Neural cell (in vitro differentiated cells): Measurements from ENCODE around the gene RASGRP3. TPM values are rescaled to one million over a fixed set of nuclear protein-coding genes. Genes with fewer than 3 reads are reported as not detected.

Source experiments
- H2AFZ ChIP-seq: fragments of 200-600, 300-800 bp; sonication (generic), shearing (Covaris generic); 2 replicates; pipeline ENCODE4 v1.6.0; 2014; ENCODE audit warnings: low read depth, mild to moderate bottlenecking, antibody characterized with exemption, low read length, moderate library complexity
- H3F3A ChIP-seq: fragments of 200-600 bp; shearing (Covaris generic); 2 replicates; pipeline ENCODE4 v1.6.1; 2016; ENCODE audit warnings: mild to moderate bottlenecking, moderate library complexity, mixed read lengths, antibody characterized with exemption, low read length; ENCODE audit not compliant: insufficient read depth, poor library complexity, severe bottlenecking
- H3K27ac ChIP-seq: fragments of 200-600, 300-800 bp; sonication (generic), shearing (Covaris generic); 2 replicates; pipeline ENCODE4 v1.5.1; 2014; ENCODE audit warnings: mild to moderate bottlenecking, low read length, moderate library complexity
- H3K27me3 ChIP-seq: fragments of 300-800, 200-600 bp; sonication (generic), shearing (Covaris generic); 2 replicates; pipeline ENCODE4 v1.6.0; 2014; ENCODE audit warnings: mild to moderate bottlenecking, low read depth, low read length, moderate library complexity; ENCODE audit not compliant: insufficient read depth
- H3K36me3 ChIP-seq: fragments of 300-800, 200-600 bp; sonication (generic), shearing (Covaris generic); 2 replicates; pipeline ENCODE4 v1.5.1; 2014; ENCODE audit warnings: mild to moderate bottlenecking, antibody characterized with exemption, low read length, moderate library complexity; ENCODE audit not compliant: insufficient read depth
- H3K4me2 ChIP-seq: fragments of 300-800, 200-600 bp; sonication (generic), shearing (Covaris generic); 2 replicates; pipeline ENCODE4 v1.6.0; 2014; ENCODE audit warnings: mild to moderate bottlenecking, low read length
- H3K4me3 ChIP-seq: fragments of 300-800, 200-600 bp; sonication (generic), shearing (Covaris generic); 2 replicates; pipeline ENCODE4 v1.5.1; 2014; ENCODE audit warnings: mild to moderate bottlenecking, low read length, moderate library complexity
- H3K79me2 ChIP-seq: fragments of 200-600 bp; shearing (Covaris generic); replicated peaks from 2 replicates; pipeline ENCODE4 v1.6.0; 2014; ENCODE audit warnings: mild to moderate bottlenecking, low read length, moderate library complexity; ENCODE audit not compliant: insufficient read depth
- H3K9ac ChIP-seq: fragments of 300-800, 200-600 bp; sonication (generic), shearing (Covaris generic); 2 replicates; pipeline ENCODE4 v1.6.1; 2016; ENCODE audit warnings: mild to moderate bottlenecking, low read length, mixed read lengths
- H3K9me2 ChIP-seq: fragments of 200-600 bp; shearing (Covaris generic); 2 replicates; pipeline ENCODE4 v1.6.1; 2016; ENCODE audit warnings: mild to moderate bottlenecking, low read length, mixed read lengths; ENCODE audit not compliant: insufficient read depth
- H3K9me3 ChIP-seq: fragments of 200-600, 300-800 bp; sonication (generic), shearing (Covaris generic); 2 replicates; pipeline ENCODE4 v1.6.1; 2016; ENCODE audit warnings: mild to moderate bottlenecking, mixed run types, low read length, moderate library complexity, mixed read lengths
- H4K20me1 ChIP-seq: fragments of 200-600 bp; shearing (Covaris generic); 2 replicates; pipeline ENCODE4 v1.6.1; 2016; ENCODE audit warnings: mild to moderate bottlenecking, mixed run types; ENCODE audit not compliant: insufficient read depth
- CTCF ChIP-seq: fragments of 450-650 bp; IDR thresholded peaks from 2 replicates; pipeline ENCODE4 v1.5.1; 2014; ENCODE audit warnings: antibody characterized with exemption, mild to moderate bottlenecking, moderate library complexity; ENCODE audit not compliant: poor library complexity, severe bottlenecking
- EP300 ChIP-seq: fragments of 450-650 bp; conservative IDR thresholded peaks from 2 replicates; pipeline ENCODE4 v1.6.1; 2014; ENCODE audit warnings: antibody characterized with exemption, mild to moderate bottlenecking, moderate library complexity; ENCODE audit not compliant: poor library complexity, severe bottlenecking
- EZH2 ChIP-seq: fragments of 200-600, 300-800 bp; shearing (Covaris generic), sonication (generic); IDR thresholded peaks from 2 replicates; pipeline ENCODE4 v1.6.1; 2014; ENCODE audit warnings: antibody characterized with exemption, low read length, borderline replicate concordance, mild to moderate bottlenecking; ENCODE audit not compliant: insufficient read depth, poor library complexity, severe bottlenecking
- MXI1 ChIP-seq: fragments of 450-650 bp; conservative IDR thresholded peaks from 2 replicates; pipeline ENCODE4 v1.6.1; 2014; ENCODE audit warnings: antibody characterized with exemption, mild to moderate bottlenecking; ENCODE audit not compliant: poor library complexity, severe bottlenecking
- POLR2AphosphoS5 ChIP-seq: IDR thresholded peaks from 2 replicates; pipeline ENCODE4 v1.6.1; 2012
- RAD21 ChIP-seq: fragments of 450-650 bp; conservative IDR thresholded peaks from 2 replicates; pipeline ENCODE4 v1.6.1; 2014; ENCODE audit warnings: antibody characterized with exemption, mild to moderate bottlenecking, moderate library complexity
- REST ChIP-seq: IDR thresholded peaks from 2 replicates; pipeline ENCODE4 v1.6.1; 2012; ENCODE audit warnings: borderline replicate concordance
- SMC3 ChIP-seq: fragments of 450-650 bp; conservative IDR thresholded peaks from 2 replicates; pipeline ENCODE4 v1.6.1; 2014; ENCODE audit warnings: antibody characterized with exemption, mild to moderate bottlenecking, moderate library complexity; ENCODE audit not compliant: poor library complexity
- TAF1 ChIP-seq: IDR thresholded peaks from 2 replicates; pipeline ENCODE4 v1.6.1; 2012; ENCODE audit warnings: low read depth
- polyA plus RNA-seq: library from polyadenylated mRNA; depleted of rRNA; stranded (reverse); fragments of >200 nt; gene quantifications from 2 replicates; pipeline ENCODE4 v1.2.3, GENCODE V29; 2014

The RASGRP3 gene
- polyA plus RNA-seq, 1 donor from 2014 or later: 25.3 TPM

DNA sequence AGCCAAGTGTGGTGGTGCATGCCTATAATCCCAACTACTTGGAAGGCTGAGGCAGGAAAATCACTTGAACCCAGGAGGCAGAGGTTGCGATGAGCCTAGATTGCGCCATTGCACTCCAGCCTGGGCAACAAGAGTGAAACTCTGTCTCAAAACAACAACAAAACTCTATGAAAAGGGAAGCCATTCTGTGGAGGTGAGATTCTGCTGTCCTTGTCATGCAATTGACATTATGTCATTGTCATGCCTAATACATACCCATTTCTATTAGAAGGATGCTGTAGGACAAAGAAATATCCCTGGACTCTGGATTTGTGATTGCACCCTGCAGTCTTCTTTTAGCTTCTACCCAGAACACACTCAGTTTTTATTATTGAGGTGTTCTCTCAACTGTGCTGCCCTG, 8.6 kb downstream of the RASGRP3 start:
- Histone ChIP-seq H3K4me2 (no peak overlapping the region), H3K27ac (no peak overlapping the region), H3K9me2 (no peaks in the 10 kb centered on the region), H3K27me3 (no peaks in the 10 kb centered on the region), H3K9ac (no peak overlapping the region), H3K9me3 (no peaks in the 10 kb centered on the region), H3F3A (no peaks in the 10 kb centered on the region), H4K20me1 (no peaks in the 10 kb centered on the region), H3K79me2 (no peaks in the 10 kb centered on the region), H2AFZ (no peak overlapping the region), H3K4me3 (no peak overlapping the region), H3K36me3 (no peaks in the 10 kb centered on the region)
- no peak for TF ChIP-seq MXI1
- TF ChIP-seq SMC3: no peak
- TF ChIP-seq TAF1: no peak
- TF ChIP-seq EP300: no peak
- no peak for TF ChIP-seq EZH2

DNA sequence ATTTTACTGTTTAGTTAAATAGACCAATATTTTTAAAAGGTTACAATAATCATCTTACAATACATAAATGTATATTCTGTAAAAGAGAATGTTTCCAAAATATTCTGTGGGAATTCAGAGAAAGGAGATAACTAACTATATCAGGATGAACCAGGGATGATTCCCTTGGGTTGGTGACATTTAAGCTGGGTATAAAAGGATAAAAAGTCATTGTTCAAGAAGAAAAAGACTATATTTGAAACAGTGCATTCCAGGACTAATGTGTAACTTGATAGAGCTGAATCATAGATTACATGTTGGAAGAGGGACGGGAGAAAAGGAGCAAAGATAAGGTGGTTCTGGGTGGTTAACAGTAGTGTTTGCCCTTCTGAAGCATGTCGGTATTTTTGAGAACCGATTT, 10.1 kb downstream of the RASGRP3 start:
- TF ChIP-seq SMC3 (no peak), EZH2 (no peak), RAD21 (no peak), EP300 (no peak), POLR2AphosphoS5 (no peak), REST (no peak), TAF1 (no peak), MXI1 (no peak), CTCF (no peak)
- no peaks in the 10 kb centered on the region for H3K79me2 ChIP-seq
- H3F3A ChIP-seq: no peaks in the 10 kb centered on the region
- no peaks in the 10 kb centered on the region for H3K9me3 ChIP-seq
- no peaks in the 10 kb centered on the region for H3K9me2 ChIP-seq
- H3K27ac ChIP-seq: no peak overlapping the region
- H3K27me3 ChIP-seq: no peaks in the 10 kb centered on the region
- H3K9ac ChIP-seq: no peak overlapping the region
- H3K4me3 ChIP-seq: no peak overlapping the region
- H3K4me2 ChIP-seq: no peak overlapping the region
- no peaks in the 10 kb centered on the region for H4K20me1 ChIP-seq
- no peak overlapping the region for H2AFZ ChIP-seq
- no peaks in the 10 kb centered on the region for H3K36me3 ChIP-seq

GRCh38 chr2:33488178-33488690, 11.8 kb downstream of the RASGRP3 start:
- Histone ChIP-seq H3K27me3 (no peaks in the 10 kb centered on the region), H3K79me2 (no peaks in the 10 kb centered on the region), H4K20me1 (no peaks in the 10 kb centered on the region), H3K4me3 (no peak overlapping the region), H3K9ac (no peak overlapping the region), H3K27ac (no peak overlapping the region), H3K4me2 (no peak overlapping the region), H2AFZ (no peak overlapping the region), H3F3A (no peaks in the 10 kb centered on the region), H3K9me2 (no peaks in the 10 kb centered on the region), H3K36me3 (no peaks in the 10 kb centered on the region), H3K9me3 (no peaks in the 10 kb centered on the region)
- no peak for TF ChIP-seq REST
- no peak for TF ChIP-seq POLR2AphosphoS5
- TF ChIP-seq RAD21: no peak
- TF ChIP-seq CTCF: no peak
- TF ChIP-seq MXI1: no peak
- TF ChIP-seq EP300: no peak
- TF ChIP-seq TAF1: no peak
- no peak for TF ChIP-seq SMC3
- no peak for TF ChIP-seq EZH2
